Neural cell (in vitro differentiated cells): Measurements from ENCODE around the gene NLRP5. TPM values are rescaled to one million over a fixed set of nuclear protein-coding genes. Genes with fewer than 3 reads are reported as not detected.

ENCODE experiments used
- H2AFZ ChIP-seq: fragments of 200-600, 300-800 bp; sonication (generic), shearing (Covaris generic); 2 replicates; pipeline ENCODE4 v1.6.0; 2014; ENCODE audit warnings: low read depth, mild to moderate bottlenecking, antibody characterized with exemption, low read length, moderate library complexity
- H3F3A ChIP-seq: fragments of 200-600 bp; shearing (Covaris generic); 2 replicates; pipeline ENCODE4 v1.6.1; 2016; ENCODE audit warnings: mild to moderate bottlenecking, moderate library complexity, mixed read lengths, antibody characterized with exemption, low read length; ENCODE audit not compliant: insufficient read depth, poor library complexity, severe bottlenecking
- H3K27ac ChIP-seq: fragments of 200-600, 300-800 bp; sonication (generic), shearing (Covaris generic); 2 replicates; pipeline ENCODE4 v1.5.1; 2014; ENCODE audit warnings: mild to moderate bottlenecking, low read length, moderate library complexity
- H3K27me3 ChIP-seq: fragments of 300-800, 200-600 bp; sonication (generic), shearing (Covaris generic); 2 replicates; pipeline ENCODE4 v1.6.0; 2014; ENCODE audit warnings: mild to moderate bottlenecking, low read depth, low read length, moderate library complexity; ENCODE audit not compliant: insufficient read depth
- H3K36me3 ChIP-seq: fragments of 300-800, 200-600 bp; sonication (generic), shearing (Covaris generic); 2 replicates; pipeline ENCODE4 v1.5.1; 2014; ENCODE audit warnings: mild to moderate bottlenecking, antibody characterized with exemption, low read length, moderate library complexity; ENCODE audit not compliant: insufficient read depth
- H3K4me2 ChIP-seq: fragments of 300-800, 200-600 bp; sonication (generic), shearing (Covaris generic); 2 replicates; pipeline ENCODE4 v1.6.0; 2014; ENCODE audit warnings: mild to moderate bottlenecking, low read length
- H3K4me3 ChIP-seq: fragments of 300-800, 200-600 bp; sonication (generic), shearing (Covaris generic); 2 replicates; pipeline ENCODE4 v1.5.1; 2014; ENCODE audit warnings: mild to moderate bottlenecking, low read length, moderate library complexity
- H3K79me2 ChIP-seq: fragments of 200-600 bp; shearing (Covaris generic); replicated peaks from 2 replicates; pipeline ENCODE4 v1.6.0; 2014; ENCODE audit warnings: mild to moderate bottlenecking, low read length, moderate library complexity; ENCODE audit not compliant: insufficient read depth
- H3K9ac ChIP-seq: fragments of 300-800, 200-600 bp; sonication (generic), shearing (Covaris generic); 2 replicates; pipeline ENCODE4 v1.6.1; 2016; ENCODE audit warnings: mild to moderate bottlenecking, low read length, mixed read lengths
- H3K9me2 ChIP-seq: fragments of 200-600 bp; shearing (Covaris generic); 2 replicates; pipeline ENCODE4 v1.6.1; 2016; ENCODE audit warnings: mild to moderate bottlenecking, low read length, mixed read lengths; ENCODE audit not compliant: insufficient read depth
- H3K9me3 ChIP-seq: fragments of 200-600, 300-800 bp; sonication (generic), shearing (Covaris generic); 2 replicates; pipeline ENCODE4 v1.6.1; 2016; ENCODE audit warnings: mild to moderate bottlenecking, mixed run types, low read length, moderate library complexity, mixed read lengths
- H4K20me1 ChIP-seq: fragments of 200-600 bp; shearing (Covaris generic); 2 replicates; pipeline ENCODE4 v1.6.1; 2016; ENCODE audit warnings: mild to moderate bottlenecking, mixed run types; ENCODE audit not compliant: insufficient read depth
- EP300 ChIP-seq: fragments of 450-650 bp; conservative IDR thresholded peaks from 2 replicates; pipeline ENCODE4 v1.6.1; 2014; ENCODE audit warnings: antibody characterized with exemption, mild to moderate bottlenecking, moderate library complexity; ENCODE audit not compliant: poor library complexity, severe bottlenecking
- EZH2 ChIP-seq: fragments of 200-600, 300-800 bp; shearing (Covaris generic), sonication (generic); IDR thresholded peaks from 2 replicates; pipeline ENCODE4 v1.6.1; 2014; ENCODE audit warnings: antibody characterized with exemption, low read length, borderline replicate concordance, mild to moderate bottlenecking; ENCODE audit not compliant: insufficient read depth, poor library complexity, severe bottlenecking
- MXI1 ChIP-seq: fragments of 450-650 bp; conservative IDR thresholded peaks from 2 replicates; pipeline ENCODE4 v1.6.1; 2014; ENCODE audit warnings: antibody characterized with exemption, mild to moderate bottlenecking; ENCODE audit not compliant: poor library complexity, severe bottlenecking
- POLR2AphosphoS5 ChIP-seq: IDR thresholded peaks from 2 replicates; pipeline ENCODE4 v1.6.1; 2012
- RAD21 ChIP-seq: fragments of 450-650 bp; conservative IDR thresholded peaks from 2 replicates; pipeline ENCODE4 v1.6.1; 2014; ENCODE audit warnings: antibody characterized with exemption, mild to moderate bottlenecking, moderate library complexity
- SMC3 ChIP-seq: fragments of 450-650 bp; conservative IDR thresholded peaks from 2 replicates; pipeline ENCODE4 v1.6.1; 2014; ENCODE audit warnings: antibody characterized with exemption, mild to moderate bottlenecking, moderate library complexity; ENCODE audit not compliant: poor library complexity
- TAF1 ChIP-seq: IDR thresholded peaks from 2 replicates; pipeline ENCODE4 v1.6.1; 2012; ENCODE audit warnings: low read depth
- polyA plus RNA-seq: library from polyadenylated mRNA; depleted of rRNA; stranded (reverse); fragments of >200 nt; gene quantifications from 2 replicates; pipeline ENCODE4 v1.2.3, GENCODE V29; 2014
- TF ChIP-seq, protein P1 (sequence below): IDR thresholded peaks from 2 replicates; pipeline ENCODE4 v1.6.1; 2012; ENCODE audit warnings: borderline replicate concordance
- TF ChIP-seq, protein P2 (sequence below): fragments of 450-650 bp; IDR thresholded peaks from 2 replicates; pipeline ENCODE4 v1.5.1; 2014; ENCODE audit warnings: antibody characterized with exemption, mild to moderate bottlenecking, moderate library complexity; ENCODE audit not compliant: poor library complexity, severe bottlenecking

NLRP5 gene
- polyA plus RNA-seq, 1 donor from 2014 or later: not detected

DNA sequence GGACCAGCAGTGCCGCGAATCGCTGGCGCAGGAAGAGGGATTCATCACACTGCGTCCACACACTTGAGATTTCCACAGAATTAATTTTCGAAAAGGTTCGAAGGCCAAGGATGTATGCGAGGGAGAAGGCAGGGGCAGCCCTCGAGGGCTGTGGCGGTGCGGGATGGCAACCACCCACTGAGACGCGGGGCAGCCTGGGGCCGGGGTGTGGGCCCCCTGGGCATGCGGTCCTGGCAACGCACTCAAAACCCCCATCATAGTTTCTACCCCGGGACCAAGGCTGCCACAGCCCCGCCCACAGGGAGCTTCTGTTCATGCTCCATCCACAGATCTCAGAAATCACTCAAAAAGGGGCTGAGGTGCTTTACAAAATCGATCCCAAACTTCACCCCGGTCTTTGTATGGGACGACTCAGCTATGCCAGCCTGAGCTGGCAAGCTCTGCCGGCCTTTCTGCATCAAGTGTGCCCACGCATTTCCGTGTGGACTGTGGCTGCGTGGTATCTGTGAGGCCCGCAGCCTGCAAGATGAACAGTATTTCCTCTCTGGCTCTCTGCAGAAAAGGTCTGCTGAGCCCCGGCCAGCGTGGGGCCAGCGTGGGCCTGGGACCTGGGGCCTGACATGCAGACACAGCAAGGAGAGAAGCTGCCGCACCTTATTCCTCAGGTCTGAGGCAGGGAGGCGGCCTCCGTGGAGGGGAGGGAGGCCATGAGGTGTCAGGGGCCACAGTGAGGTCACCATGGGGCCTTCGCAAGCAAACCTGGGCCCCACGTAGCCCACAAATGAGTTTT lies 115.4 kb downstream of the NLRP5 start:
- H2AFZ ChIP-seq: no peak overlapping the region
- peaks cover 12% of the 10 kb centered on the region for H3K79me2 ChIP-seq
- H3K9me3 ChIP-seq: peaks cover 6% of the 10 kb centered on the region
- H3K4me3 ChIP-seq: no peak overlapping the region
- H3F3A ChIP-seq: no peaks in the 10 kb centered on the region
- no peaks in the 10 kb centered on the region for H3K27me3 ChIP-seq
- H3K36me3 ChIP-seq: no peaks in the 10 kb centered on the region
- H3K9ac ChIP-seq: no peak overlapping the region
- H4K20me1 ChIP-seq: no peaks in the 10 kb centered on the region
- no peak overlapping the region for H3K4me2 ChIP-seq
- H3K27ac ChIP-seq: no peak overlapping the region
- no peaks in the 10 kb centered on the region for H3K9me2 ChIP-seq
- no peak for TF ChIP-seq EZH2
- TF ChIP-seq, protein P1, sequence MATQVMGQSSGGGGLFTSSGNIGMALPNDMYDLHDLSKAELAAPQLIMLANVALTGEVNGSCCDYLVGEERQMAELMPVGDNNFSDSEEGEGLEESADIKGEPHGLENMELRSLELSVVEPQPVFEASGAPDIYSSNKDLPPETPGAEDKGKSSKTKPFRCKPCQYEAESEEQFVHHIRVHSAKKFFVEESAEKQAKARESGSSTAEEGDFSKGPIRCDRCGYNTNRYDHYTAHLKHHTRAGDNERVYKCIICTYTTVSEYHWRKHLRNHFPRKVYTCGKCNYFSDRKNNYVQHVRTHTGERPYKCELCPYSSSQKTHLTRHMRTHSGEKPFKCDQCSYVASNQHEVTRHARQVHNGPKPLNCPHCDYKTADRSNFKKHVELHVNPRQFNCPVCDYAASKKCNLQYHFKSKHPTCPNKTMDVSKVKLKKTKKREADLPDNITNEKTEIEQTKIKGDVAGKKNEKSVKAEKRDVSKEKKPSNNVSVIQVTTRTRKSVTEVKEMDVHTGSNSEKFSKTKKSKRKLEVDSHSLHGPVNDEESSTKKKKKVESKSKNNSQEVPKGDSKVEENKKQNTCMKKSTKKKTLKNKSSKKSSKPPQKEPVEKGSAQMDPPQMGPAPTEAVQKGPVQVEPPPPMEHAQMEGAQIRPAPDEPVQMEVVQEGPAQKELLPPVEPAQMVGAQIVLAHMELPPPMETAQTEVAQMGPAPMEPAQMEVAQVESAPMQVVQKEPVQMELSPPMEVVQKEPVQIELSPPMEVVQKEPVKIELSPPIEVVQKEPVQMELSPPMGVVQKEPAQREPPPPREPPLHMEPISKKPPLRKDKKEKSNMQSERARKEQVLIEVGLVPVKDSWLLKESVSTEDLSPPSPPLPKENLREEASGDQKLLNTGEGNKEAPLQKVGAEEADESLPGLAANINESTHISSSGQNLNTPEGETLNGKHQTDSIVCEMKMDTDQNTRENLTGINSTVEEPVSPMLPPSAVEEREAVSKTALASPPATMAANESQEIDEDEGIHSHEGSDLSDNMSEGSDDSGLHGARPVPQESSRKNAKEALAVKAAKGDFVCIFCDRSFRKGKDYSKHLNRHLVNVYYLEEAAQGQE: no peak
- no peak for TF ChIP-seq POLR2AphosphoS5
- no peak for TF ChIP-seq RAD21
- TF ChIP-seq SMC3: no peak
- no peak for TF ChIP-seq EP300
- TF ChIP-seq, protein P2, sequence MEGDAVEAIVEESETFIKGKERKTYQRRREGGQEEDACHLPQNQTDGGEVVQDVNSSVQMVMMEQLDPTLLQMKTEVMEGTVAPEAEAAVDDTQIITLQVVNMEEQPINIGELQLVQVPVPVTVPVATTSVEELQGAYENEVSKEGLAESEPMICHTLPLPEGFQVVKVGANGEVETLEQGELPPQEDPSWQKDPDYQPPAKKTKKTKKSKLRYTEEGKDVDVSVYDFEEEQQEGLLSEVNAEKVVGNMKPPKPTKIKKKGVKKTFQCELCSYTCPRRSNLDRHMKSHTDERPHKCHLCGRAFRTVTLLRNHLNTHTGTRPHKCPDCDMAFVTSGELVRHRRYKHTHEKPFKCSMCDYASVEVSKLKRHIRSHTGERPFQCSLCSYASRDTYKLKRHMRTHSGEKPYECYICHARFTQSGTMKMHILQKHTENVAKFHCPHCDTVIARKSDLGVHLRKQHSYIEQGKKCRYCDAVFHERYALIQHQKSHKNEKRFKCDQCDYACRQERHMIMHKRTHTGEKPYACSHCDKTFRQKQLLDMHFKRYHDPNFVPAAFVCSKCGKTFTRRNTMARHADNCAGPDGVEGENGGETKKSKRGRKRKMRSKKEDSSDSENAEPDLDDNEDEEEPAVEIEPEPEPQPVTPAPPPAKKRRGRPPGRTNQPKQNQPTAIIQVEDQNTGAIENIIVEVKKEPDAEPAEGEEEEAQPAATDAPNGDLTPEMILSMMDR: no peak
- no peak for TF ChIP-seq TAF1
- no peak for TF ChIP-seq MXI1

DNA sequence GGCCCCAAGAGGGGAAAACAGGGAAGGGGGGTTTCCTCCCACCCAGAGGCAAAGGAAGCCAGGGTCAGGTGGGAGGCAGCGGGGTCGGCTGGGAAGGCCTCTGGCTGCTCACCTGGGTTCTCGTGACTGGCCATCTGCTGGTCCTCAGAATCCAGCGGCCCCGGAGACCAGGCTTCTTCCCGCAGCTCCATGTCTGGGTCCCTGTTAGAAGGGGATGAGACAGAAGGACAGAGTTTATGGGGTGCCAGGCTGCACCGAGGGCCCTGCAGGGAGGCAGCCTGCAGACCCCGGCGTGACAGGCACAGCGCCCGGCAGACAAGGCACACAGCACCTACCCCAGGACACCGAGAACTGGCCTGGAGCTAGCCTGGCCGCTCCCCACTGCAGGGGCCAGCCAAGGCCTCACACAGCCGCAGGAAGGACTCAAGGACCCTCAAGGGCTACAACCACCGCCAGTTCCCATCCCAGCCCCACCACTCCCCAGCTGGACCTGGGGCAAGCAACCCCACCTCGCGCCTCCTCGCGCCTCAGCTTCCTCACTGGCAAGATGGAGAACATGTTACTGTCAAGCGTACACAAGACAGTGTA lies 116.5 kb downstream of the NLRP5 start:
- Histone ChIP-seq H3K4me2 (no peak overlapping the region), H3K9ac (no peak overlapping the region), H3K4me3 (no peak overlapping the region), H3K79me2 (peaks cover 15% of the 10 kb centered on the region), H2AFZ (no peak overlapping the region), H4K20me1 (no peaks in the 10 kb centered on the region), H3F3A (no peaks in the 10 kb centered on the region), H3K36me3 (no peaks in the 10 kb centered on the region), H3K27me3 (no peaks in the 10 kb centered on the region), H3K27ac (no peak overlapping the region), H3K9me2 (no peaks in the 10 kb centered on the region), H3K9me3 (peaks cover 6% of the 10 kb centered on the region)
- TF ChIP-seq POLR2AphosphoS5 (no peak), TAF1 (no peak), EP300 (no peak), EZH2 (no peak), SMC3 (no peak), RAD21 (no peak), MXI1 (no peak)
- TF ChIP-seq, protein P1: no peak
- TF ChIP-seq, protein P2: no peak
